ENCODE results near the gene LMO7. TPM values are rescaled to one million over a fixed set of nuclear protein-coding genes. Genes with fewer than 3 reads are reported as not detected.
A peak's percentile ranks its signal among the peaks of the same experiment; 100 is the strongest.

LMO7 gene
- 76.9 and 92.7 TPM in 2 replicates for polyA plus RNA-seq (2011; rRNA removed)
- 86.4 and 96.2 TPM in 2 replicates for polyA minus RNA-seq (2011; rRNA and poly(A)+ RNA removed)

DNA sequence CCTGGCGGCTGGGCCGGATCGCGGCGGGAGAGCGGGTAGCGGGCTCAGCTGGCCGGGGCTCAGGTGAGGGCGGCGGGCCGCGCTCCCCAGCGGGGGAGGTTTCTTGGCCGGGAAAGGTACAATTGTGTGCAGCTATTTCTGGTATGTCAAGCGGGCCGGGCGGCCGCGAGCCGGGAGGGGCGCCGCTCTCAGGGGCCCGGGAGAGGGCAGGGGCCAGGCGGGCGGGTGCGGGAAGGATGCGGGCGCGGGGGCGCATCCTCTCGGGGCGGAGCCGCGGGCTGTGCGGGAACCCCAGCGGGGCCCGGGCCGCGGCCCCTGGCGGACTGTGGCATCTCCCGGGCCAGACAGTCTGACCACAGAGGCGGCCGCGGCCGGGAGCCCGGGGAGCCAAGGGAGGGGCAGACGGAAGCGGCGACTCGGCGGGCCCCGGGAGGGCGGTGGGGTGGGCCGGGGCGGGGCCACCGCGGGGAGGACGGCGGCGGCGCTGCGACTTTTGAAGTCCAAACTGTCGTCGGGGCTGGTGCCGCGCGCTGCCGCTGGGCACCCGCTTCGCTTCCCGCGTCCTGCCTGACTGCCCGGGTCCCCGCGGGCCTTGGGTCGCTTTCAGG lies at the start of gene LMO7:
Gene LMO7 (plus strand): TSS at position 503 of the 608 bp plus-strand sequence. CDS start 328 bp downstream, outside the sequence.
- no peak for DNase-seq (ENCODE audit: low read depth, low spot score)
- Histone ChIP-seq H3K9me3 (ENCODE audit: control insufficient read depth, insufficient read depth, low read length) (no peaks in the 10 kb centered on the region; the same call in 1 of the 2 replicates), H3K4me3 (ENCODE audit: low read depth, low read length) (peak within 1 kb of the TSS; percentile 97), H3K27ac (ENCODE audit: low read depth, low read length) (peak within 1 kb of the TSS; percentile 77), H3K27me3 (ENCODE audit: control insufficient read depth, insufficient read depth, low read length) (no peaks in the 10 kb centered on the region)
- CTCF ChIA-PET: no interaction called here
- TF ChIP-seq, protein P1, sequence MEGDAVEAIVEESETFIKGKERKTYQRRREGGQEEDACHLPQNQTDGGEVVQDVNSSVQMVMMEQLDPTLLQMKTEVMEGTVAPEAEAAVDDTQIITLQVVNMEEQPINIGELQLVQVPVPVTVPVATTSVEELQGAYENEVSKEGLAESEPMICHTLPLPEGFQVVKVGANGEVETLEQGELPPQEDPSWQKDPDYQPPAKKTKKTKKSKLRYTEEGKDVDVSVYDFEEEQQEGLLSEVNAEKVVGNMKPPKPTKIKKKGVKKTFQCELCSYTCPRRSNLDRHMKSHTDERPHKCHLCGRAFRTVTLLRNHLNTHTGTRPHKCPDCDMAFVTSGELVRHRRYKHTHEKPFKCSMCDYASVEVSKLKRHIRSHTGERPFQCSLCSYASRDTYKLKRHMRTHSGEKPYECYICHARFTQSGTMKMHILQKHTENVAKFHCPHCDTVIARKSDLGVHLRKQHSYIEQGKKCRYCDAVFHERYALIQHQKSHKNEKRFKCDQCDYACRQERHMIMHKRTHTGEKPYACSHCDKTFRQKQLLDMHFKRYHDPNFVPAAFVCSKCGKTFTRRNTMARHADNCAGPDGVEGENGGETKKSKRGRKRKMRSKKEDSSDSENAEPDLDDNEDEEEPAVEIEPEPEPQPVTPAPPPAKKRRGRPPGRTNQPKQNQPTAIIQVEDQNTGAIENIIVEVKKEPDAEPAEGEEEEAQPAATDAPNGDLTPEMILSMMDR (IDR thresholded peaks at IDR 0.05; ENCODE audit: low read depth, low read length): no peak
- POLR2A ChIA-PET: interaction anchor here (1.2 kb wide), 1 partner anchor 15 kb away, joined by 3 read pairs; no protein-coding TSS in a partner anchor

DNA sequence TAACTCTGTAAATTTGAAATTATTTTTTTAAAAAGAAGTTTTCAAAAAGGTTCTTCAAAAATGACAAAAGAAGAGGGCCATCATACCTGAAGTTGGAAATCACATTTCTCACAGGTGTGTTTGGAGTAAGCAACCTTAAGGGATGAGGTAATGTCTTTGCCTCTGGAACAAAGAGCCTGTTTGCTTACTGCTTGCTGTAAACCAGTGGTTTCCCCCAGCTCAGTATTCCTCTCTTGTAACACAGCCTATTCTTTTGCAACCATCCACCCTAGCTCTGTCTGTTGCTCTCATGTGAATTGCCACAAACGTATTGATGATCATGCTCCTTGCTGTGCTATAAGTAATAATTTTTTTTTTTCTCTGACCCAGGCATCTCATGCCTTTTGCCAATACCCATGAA lies 48.5 kb upstream of the LMO7 start:
- Histone ChIP-seq H3K9me3 (ENCODE audit: control insufficient read depth, insufficient read depth, low read length) (peaks cover 5% of the 10 kb centered on the region; the same call in 1 of the 2 replicates), H3K4me3 (ENCODE audit: low read depth, low read length) (no peak overlapping the region), H3K27ac (ENCODE audit: low read depth, low read length) (no peak overlapping the region), H3K27me3 (ENCODE audit: control insufficient read depth, insufficient read depth, low read length) (no peaks in the 10 kb centered on the region)
- CTCF ChIA-PET: no interaction called here
- DNase-seq (ENCODE audit: low read depth, low spot score): no peak
- TF ChIP-seq, protein P1 (IDR thresholded peaks at IDR 0.05; ENCODE audit: low read depth, low read length): no peak
- POLR2A ChIA-PET: no interaction called here

DNA sequence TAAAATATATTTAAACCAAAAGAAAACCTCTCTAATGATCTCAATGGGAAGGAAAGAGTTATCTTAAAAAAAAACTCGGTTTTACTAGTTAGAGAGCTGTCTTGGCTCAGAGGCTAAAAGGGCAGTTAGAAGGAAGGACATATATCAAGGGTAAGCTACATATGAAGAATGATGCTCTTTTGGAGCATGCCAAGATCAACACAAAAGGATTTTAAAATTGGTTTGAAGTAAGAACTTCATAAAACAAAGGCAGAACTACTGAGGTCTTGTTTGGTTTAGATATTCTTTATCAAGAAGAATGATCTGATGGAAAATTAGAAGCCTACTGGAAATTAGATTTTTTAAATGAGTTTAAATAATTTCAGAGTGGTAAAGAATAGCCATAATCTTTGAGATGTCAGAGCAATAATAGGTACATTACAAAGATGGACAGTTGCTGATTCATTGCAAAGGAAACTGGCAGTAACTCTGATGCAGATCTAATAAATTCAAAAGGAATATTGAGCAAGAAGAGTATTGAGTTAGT lies 39.4 kb upstream of the LMO7 start:
- no peak for DNase-seq (ENCODE audit: low read depth, low spot score)
- Histone ChIP-seq H3K4me3 (ENCODE audit: low read depth, low read length) (no peak overlapping the region), H3K27ac (ENCODE audit: low read depth, low read length) (no peak overlapping the region), H3K9me3 (ENCODE audit: control insufficient read depth, insufficient read depth, low read length) (no peaks in the 10 kb centered on the region), H3K27me3 (ENCODE audit: control insufficient read depth, insufficient read depth, low read length) (no peaks in the 10 kb centered on the region)
- POLR2A ChIA-PET: no interaction called here
- CTCF ChIA-PET: no interaction called here
- TF ChIP-seq, protein P1 (IDR thresholded peaks at IDR 0.05; ENCODE audit: low read depth, low read length): no peak

DNA sequence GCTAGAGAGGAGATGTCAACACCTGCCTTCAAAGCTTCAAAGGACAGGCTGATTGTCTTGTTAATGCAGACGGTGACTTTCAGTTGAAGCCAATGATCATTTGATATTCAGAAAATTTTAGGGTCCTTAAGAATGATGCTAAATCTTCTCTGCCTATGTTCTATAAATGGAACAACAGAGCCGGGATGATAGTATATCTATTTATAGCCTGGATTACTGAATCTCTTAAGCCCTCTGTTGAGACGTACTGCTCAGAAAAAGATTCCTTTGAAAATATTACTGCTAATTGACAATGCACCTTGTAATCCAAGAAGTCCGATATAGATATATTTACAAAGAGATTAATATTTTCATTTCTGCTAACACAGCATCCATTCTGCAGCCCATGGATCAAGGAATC lies 35.8 kb upstream of the LMO7 start:
- Histone ChIP-seq H3K27me3 (ENCODE audit: control insufficient read depth, insufficient read depth, low read length) (no peaks in the 10 kb centered on the region), H3K9me3 (ENCODE audit: control insufficient read depth, insufficient read depth, low read length) (no peaks in the 10 kb centered on the region), H3K4me3 (ENCODE audit: low read depth, low read length) (no peak overlapping the region), H3K27ac (ENCODE audit: low read depth, low read length) (no peak overlapping the region)
- no peak for DNase-seq (ENCODE audit: low read depth, low spot score)
- TF ChIP-seq, protein P1 (IDR thresholded peaks at IDR 0.05; ENCODE audit: low read depth, low read length): no peak
- ChIA-PET POLR2A (no interaction called here), CTCF (no interaction called here)

DNA sequence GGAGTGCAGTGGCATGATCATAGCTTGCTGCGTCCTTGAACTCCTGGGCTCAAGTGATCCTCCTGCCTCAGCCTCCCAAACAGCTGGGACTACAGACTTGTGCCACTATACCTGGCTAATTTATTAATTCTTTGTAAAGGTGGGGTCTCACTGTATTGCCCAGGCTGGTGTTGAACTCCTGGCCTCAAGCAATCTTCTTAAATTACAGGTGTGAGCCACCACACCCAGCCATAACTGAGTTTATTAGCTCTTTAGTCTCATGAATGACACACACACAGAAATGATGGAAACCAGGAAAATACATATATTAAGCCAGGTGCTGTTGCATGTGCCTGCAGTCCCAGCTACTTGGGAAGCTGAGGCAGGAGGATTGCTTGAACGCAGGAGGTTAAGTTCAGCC lies 33.1 kb upstream of the LMO7 start:
- no peak overlapping the region for H3K27ac ChIP-seq (ENCODE audit: low read depth, low read length)
- no peak for DNase-seq (ENCODE audit: low read depth, low spot score)
- CTCF ChIA-PET: no interaction called here
- no peak overlapping the region for H3K4me3 ChIP-seq (ENCODE audit: low read depth, low read length)
- no peaks in the 10 kb centered on the region for H3K9me3 ChIP-seq (ENCODE audit: control insufficient read depth, insufficient read depth, low read length)
- TF ChIP-seq, protein P1 (IDR thresholded peaks at IDR 0.05; ENCODE audit: low read depth, low read length): no peak
- POLR2A ChIA-PET: no interaction called here
- H3K27me3 ChIP-seq (ENCODE audit: control insufficient read depth, insufficient read depth, low read length): no peaks in the 10 kb centered on the region
